ENCODE results near the gene WSCD1.

The WSCD1 gene

GRCh38 chr17:6046931-6047330 is 23.2 kb upstream of the WSCD1 start:
- H3K36me3 Mint-ChIP-seq = no peaks in the 10 kb centered on the region
- H3K27ac Mint-ChIP-seq = no peak overlapping the region
- no peaks in the 10 kb centered on the region for H3K4me1 Mint-ChIP-seq (ENCODE audit: low read depth)
- no peak overlapping the region for H3K4me3 Mint-ChIP-seq
- H3K27me3 Mint-ChIP-seq = peaks cover 3% of the 10 kb centered on the region
- H3K9me3 Mint-ChIP-seq (ENCODE audit: low read depth) = no peaks in the 10 kb centered on the region

- H3K27me3 Mint-ChIP-seq = peaks cover 6% of the 10 kb centered on the region
- no peaks in the 10 kb centered on the region for H3K4me1 Mint-ChIP-seq (ENCODE audit: low read depth)
- H3K36me3 Mint-ChIP-seq = no peaks in the 10 kb centered on the region
- no peak overlapping the region for H3K4me3 Mint-ChIP-seq
- no peak overlapping the region for H3K27ac Mint-ChIP-seq
- H3K9me3 Mint-ChIP-seq (ENCODE audit: low read depth) = no peaks in the 10 kb centered on the region
These were observed 22.2 kb upstream of the WSCD1 start for GRCh38 chr17:6047966-6048365.

- Mint-ChIP-seq H3K9me3 (ENCODE audit: low read depth) (no peaks in the 10 kb centered on the region), H3K27me3 (peaks cover 6% of the 10 kb centered on the region), H3K4me3 (no peak overlapping the region), H3K36me3 (no peaks in the 10 kb centered on the region), H3K4me1 (ENCODE audit: low read depth) (no peaks in the 10 kb centered on the region), H3K27ac (no peak overlapping the region)
These were observed 21.7 kb upstream of the WSCD1 start for GRCh38 chr17:6048486-6048885.

GRCh38 chr17:6052926-6053325 is 17.3 kb upstream of the WSCD1 start:
- no peak overlapping the region for H3K4me3 Mint-ChIP-seq
- no peaks in the 10 kb centered on the region for H3K4me1 Mint-ChIP-seq (ENCODE audit: low read depth)
- H3K9me3 Mint-ChIP-seq (ENCODE audit: low read depth) = no peaks in the 10 kb centered on the region
- no peaks in the 10 kb centered on the region for H3K36me3 Mint-ChIP-seq
- H3K27ac Mint-ChIP-seq = no peak overlapping the region
- H3K27me3 Mint-ChIP-seq = peaks cover 6% of the 10 kb centered on the region

- H3K27me3 Mint-ChIP-seq = peaks cover 9% of the 10 kb centered on the region
- H3K4me3 Mint-ChIP-seq = no peak overlapping the region
These were observed 15.8 kb upstream of the WSCD1 start for GRCh38 chr17:6054372-6054771.

GRCh38 chr17:6056104-6056503 is 14.1 kb upstream of the WSCD1 start:
- Mint-ChIP-seq H3K27me3 (peaks cover 12% of the 10 kb centered on the region), H3K9me3 (ENCODE audit: low read depth) (no peaks in the 10 kb centered on the region), H3K4me1 (ENCODE audit: low read depth) (no peaks in the 10 kb centered on the region), H3K36me3 (no peaks in the 10 kb centered on the region), H3K4me3 (no peak overlapping the region), H3K27ac (no peak overlapping the region)

More at GRCh38 chr17:6054372-6054771, 15.8 kb upstream of the WSCD1 start:
- H3K4me1 Mint-ChIP-seq (ENCODE audit: low read depth) = no peaks in the 10 kb centered on the region
- no peak overlapping the region for H3K27ac Mint-ChIP-seq
- H3K36me3 Mint-ChIP-seq = no peaks in the 10 kb centered on the region
- H3K9me3 Mint-ChIP-seq (ENCODE audit: low read depth) = no peaks in the 10 kb centered on the region

GRCh38 chr17:6057562-6057961 is 12.6 kb upstream of the WSCD1 start:
- H3K27me3 Mint-ChIP-seq = peaks cover 12% of the 10 kb centered on the region

GRCh38 chr17:6059406-6059805 is 10.8 kb upstream of the WSCD1 start:
- H3K27me3 Mint-ChIP-seq = peaks cover 18% of the 10 kb centered on the region
- no peak overlapping the region for H3K27ac Mint-ChIP-seq
- H3K4me3 Mint-ChIP-seq = no peak overlapping the region
- no peaks in the 10 kb centered on the region for H3K36me3 Mint-ChIP-seq
- no peaks in the 10 kb centered on the region for H3K4me1 Mint-ChIP-seq (ENCODE audit: low read depth)
- H3K9me3 Mint-ChIP-seq (ENCODE audit: low read depth) = no peaks in the 10 kb centered on the region

More at GRCh38 chr17:6057562-6057961, 12.6 kb upstream of the WSCD1 start:
- H3K4me1 Mint-ChIP-seq (ENCODE audit: low read depth) = no peaks in the 10 kb centered on the region
- H3K36me3 Mint-ChIP-seq = no peaks in the 10 kb centered on the region
- H3K4me3 Mint-ChIP-seq = no peak overlapping the region
- H3K9me3 Mint-ChIP-seq (ENCODE audit: low read depth) = no peaks in the 10 kb centered on the region
- no peak overlapping the region for H3K27ac Mint-ChIP-seq

- Mint-ChIP-seq H3K27me3 (peaks cover 23% of the 10 kb centered on the region), H3K27ac (no peak overlapping the region), H3K36me3 (no peaks in the 10 kb centered on the region), H3K4me1 (ENCODE audit: low read depth) (no peaks in the 10 kb centered on the region), H3K9me3 (ENCODE audit: low read depth) (no peaks in the 10 kb centered on the region), H3K4me3 (no peak overlapping the region)
These were observed 8.9 kb upstream of the WSCD1 start for GRCh38 chr17:6061290-6061689.

GRCh38 chr17:6064868-6065267 is 5.3 kb upstream of the WSCD1 start:
- peaks cover 11% of the 10 kb centered on the region for H3K4me1 Mint-ChIP-seq (ENCODE audit: low read depth)
- H3K27me3 Mint-ChIP-seq = peaks cover 38% of the 10 kb centered on the region
- H3K36me3 Mint-ChIP-seq = no peaks in the 10 kb centered on the region
- H3K4me3 Mint-ChIP-seq = no peak overlapping the region
- H3K27ac Mint-ChIP-seq = no peak overlapping the region
- no peaks in the 10 kb centered on the region for H3K9me3 Mint-ChIP-seq (ENCODE audit: low read depth)

- H3K36me3 Mint-ChIP-seq = no peaks in the 10 kb centered on the region
- H3K4me1 Mint-ChIP-seq (ENCODE audit: low read depth) = peaks cover 11% of the 10 kb centered on the region
- H3K9me3 Mint-ChIP-seq (ENCODE audit: low read depth) = no peaks in the 10 kb centered on the region
- H3K4me3 Mint-ChIP-seq = no peak overlapping the region
- H3K27ac Mint-ChIP-seq = no peak overlapping the region
- peaks cover 36% of the 10 kb centered on the region for H3K27me3 Mint-ChIP-seq
These were observed 4.8 kb upstream of the WSCD1 start for GRCh38 chr17:6065351-6065750.

GRCh38 chr17:6066183-6066948 is 3.8 kb upstream of the WSCD1 start:
- H3K36me3 Mint-ChIP-seq = no peaks in the 10 kb centered on the region
- no peaks in the 10 kb centered on the region for H3K9me3 Mint-ChIP-seq (ENCODE audit: low read depth)
- H3K27me3 Mint-ChIP-seq = peaks cover 41% of the 10 kb centered on the region
- no peak overlapping the region for H3K27ac Mint-ChIP-seq
- peaks cover 15% of the 10 kb centered on the region for H3K4me1 Mint-ChIP-seq (ENCODE audit: low read depth)
- H3K4me3 Mint-ChIP-seq = no peak overlapping the region

- Mint-ChIP-seq H3K4me3 (no peak overlapping the region), H3K27ac (no peak overlapping the region)
These were observed 3.1 kb upstream of the WSCD1 start for GRCh38 chr17:6067060-6067459.

GRCh38 chr17:6070430-6070912 is 292 bp downstream of the WSCD1 start:
- Mint-ChIP-seq H3K4me1 (ENCODE audit: low read depth) (peaks cover 16% of the 10 kb centered on the region), H3K27me3 (peaks cover 46% of the 10 kb centered on the region), H3K36me3 (no peaks in the 10 kb centered on the region), H3K27ac (no peak overlapping the region), H3K9me3 (ENCODE audit: low read depth) (no peaks in the 10 kb centered on the region), H3K4me3 (no peak overlapping the region)

More at GRCh38 chr17:6067060-6067459, 3.1 kb upstream of the WSCD1 start:
- Mint-ChIP-seq H3K4me1 (ENCODE audit: low read depth) (peaks cover 16% of the 10 kb centered on the region), H3K36me3 (no peaks in the 10 kb centered on the region), H3K27me3 (peaks cover 40% of the 10 kb centered on the region), H3K9me3 (ENCODE audit: low read depth) (no peaks in the 10 kb centered on the region)

GRCh38 chr17:6070913-6071511 is 833 bp downstream of the WSCD1 start:
- Mint-ChIP-seq H3K27ac (no peak overlapping the region), H3K4me3 (peak overlapping the region; percentile 68), H3K36me3 (no peaks in the 10 kb centered on the region), H3K27me3 (peaks cover 45% of the 10 kb centered on the region), H3K9me3 (ENCODE audit: low read depth) (no peaks in the 10 kb centered on the region), H3K4me1 (ENCODE audit: low read depth) (peaks cover 16% of the 10 kb centered on the region)
